Breast epithelium (tissue), 3 donors: ENCODE data around the gene BTN2A1.
"Not testable (repeated sequence)": the region's sequence is repeated elsewhere in the genome, so short reads cannot be mapped to it uniquely, and the experiment has no call there.

Experiments
- CTCF ChIP-seq, 3 donors: fragments of 450-650 bp; IDR thresholded peaks; one replicate each; pipeline ENCODE4 v1.5.1; 2016 to 2017; ENCODE audit warnings: antibody characterized with exemption in 3 of 3, mild to moderate bottlenecking in 3 of 3, moderate library complexity in 3 of 3
- POLR2AphosphoS5 ChIP-seq, 3 donors: sonication (generic); formaldehyde crosslinking; IDR thresholded peaks; one replicate each; pipeline ENCODE4 v1.6.1; 2017; ENCODE audit warnings: antibody characterized with exemption in 3 of 3

- not testable (repeated sequence) for TF ChIP-seq CTCF, POLR2AphosphoS5 (IDR thresholded peaks at IDR 0.05)
Observed at GRCh38 chr6:26418795-26419194, 39.0 kb upstream of the BTN2A1 start.
